AG09319 (cell line): Measurements from ENCODE around the gene KRTAP1-5.

Source experiments
- DNase-seq: peaks from one replicate; pipeline ENCODE4 v3.0.0-alpha.2; 2010; ENCODE audit warnings: low read depth; ENCODE audit errors: extremely low read depth
- CTCF ChIP-seq: IDR thresholded peaks from 2 replicates; pipeline ENCODE4 v1.5.1; 2011; ENCODE audit warnings: low read depth, mild to moderate bottlenecking, inconsistent platforms, low read length, moderate library complexity

The KRTAP1-5 gene

GRCh38 chr17:41013606-41014005 lies 13.4 kb downstream of the KRTAP1-5 start:
- no peak for TF ChIP-seq CTCF
- peak; percentile 71 for DNase-seq

GRCh38 chr17:41013181-41013580 lies 13.8 kb downstream of the KRTAP1-5 start:
- no peak for TF ChIP-seq CTCF
- no peak for DNase-seq

GRCh38 chr17:41012326-41013120 lies 14.5 kb downstream of the KRTAP1-5 start:
- no peak for DNase-seq
- TF ChIP-seq CTCF: no peak

- DNase-seq: no peak
- no peak for TF ChIP-seq CTCF
These were observed 16.6 kb downstream of the KRTAP1-5 start for GRCh38 chr17:41010441-41010840.

- TF ChIP-seq CTCF: no peak
- no peak for DNase-seq
These were observed 17.1 kb downstream of the KRTAP1-5 start for GRCh38 chr17:41009936-41010335.

GRCh38 chr17:41009301-41009760 lies 17.7 kb downstream of the KRTAP1-5 start:
- DNase-seq: no peak
- TF ChIP-seq CTCF: no peak

GRCh38 chr17:41008811-41009210 lies 18.2 kb downstream of the KRTAP1-5 start, which contains the start of gene KRTAP3-1:
Gene KRTAP3-1 (minus strand): TSS chr17:41009128. CDS start chr17:41009074, 54 bp downstream.
- DNase-seq: no peak
- TF ChIP-seq CTCF: no peak
